Measurements from ENCODE around the gene TIAM2. TPM values are rescaled to one million over a fixed set of nuclear protein-coding genes. Genes with fewer than 3 reads are reported as not detected.

Gene TIAM2
- total RNA-seq, 1 experiment from 2014 or later = 9.1 TPM

GRCh38 chr6:155235087-155235486 lies 240.0 kb downstream of the TIAM2 start:
- ChIA-PET CTCF (no interaction called here), POLR2A (ENCODE audit: low non-redundant PET) (no interaction called here)
- TF ChIP-seq, protein P1, sequence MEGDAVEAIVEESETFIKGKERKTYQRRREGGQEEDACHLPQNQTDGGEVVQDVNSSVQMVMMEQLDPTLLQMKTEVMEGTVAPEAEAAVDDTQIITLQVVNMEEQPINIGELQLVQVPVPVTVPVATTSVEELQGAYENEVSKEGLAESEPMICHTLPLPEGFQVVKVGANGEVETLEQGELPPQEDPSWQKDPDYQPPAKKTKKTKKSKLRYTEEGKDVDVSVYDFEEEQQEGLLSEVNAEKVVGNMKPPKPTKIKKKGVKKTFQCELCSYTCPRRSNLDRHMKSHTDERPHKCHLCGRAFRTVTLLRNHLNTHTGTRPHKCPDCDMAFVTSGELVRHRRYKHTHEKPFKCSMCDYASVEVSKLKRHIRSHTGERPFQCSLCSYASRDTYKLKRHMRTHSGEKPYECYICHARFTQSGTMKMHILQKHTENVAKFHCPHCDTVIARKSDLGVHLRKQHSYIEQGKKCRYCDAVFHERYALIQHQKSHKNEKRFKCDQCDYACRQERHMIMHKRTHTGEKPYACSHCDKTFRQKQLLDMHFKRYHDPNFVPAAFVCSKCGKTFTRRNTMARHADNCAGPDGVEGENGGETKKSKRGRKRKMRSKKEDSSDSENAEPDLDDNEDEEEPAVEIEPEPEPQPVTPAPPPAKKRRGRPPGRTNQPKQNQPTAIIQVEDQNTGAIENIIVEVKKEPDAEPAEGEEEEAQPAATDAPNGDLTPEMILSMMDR (conservative IDR thresholded peaks at IDR 0.05; ENCODE audit: low read depth, low read length) = no peak
- TF ChIP-seq EZH2 (IDR thresholded peaks at IDR 0.05; ENCODE audit: borderline replicate concordance, low read depth, low read length, poor library complexity, severe bottlenecking) = no peak
- Histone ChIP-seq H3K27ac (ENCODE audit: low read depth, low read length, poor library complexity, severe bottlenecking) (no peak overlapping the region), H3K27me3 (replicated peaks; ENCODE audit: insufficient read depth, low read depth, low read length, poor library complexity) (no peaks in the 10 kb centered on the region), H3K4me3 (ENCODE audit: low read depth, low read length, poor library complexity, severe bottlenecking) (no peak overlapping the region), H3K36me3 (ENCODE audit: insufficient read depth, low read length, poor library complexity, severe bottlenecking) (no peaks in the 10 kb centered on the region), H3K9me3 (ENCODE audit: low read depth, low read length, poor library complexity, severe bottlenecking) (no peaks in the 10 kb centered on the region), H3K4me1 (ENCODE audit: insufficient read depth, low read length, poor library complexity, severe bottlenecking) (no peaks in the 10 kb centered on the region)
- intact Hi-C loops (cut with micrococcal nuclease; ENCODE audit: unreplicated experiment) = no loop called here
- BruUV-seq (replicated peaks) = no TSS peak
- no peak for DNase-seq (ENCODE audit: low spot score)

GRCh38 chr6:155237613-155238012 lies 242.5 kb downstream of the TIAM2 start:
- ChIA-PET CTCF (no interaction called here), POLR2A (ENCODE audit: low non-redundant PET) (no interaction called here)
- Histone ChIP-seq H3K27ac (ENCODE audit: low read depth, low read length, poor library complexity, severe bottlenecking) (no peak overlapping the region), H3K4me1 (ENCODE audit: insufficient read depth, low read length, poor library complexity, severe bottlenecking) (no peaks in the 10 kb centered on the region), H3K9me3 (ENCODE audit: low read depth, low read length, poor library complexity, severe bottlenecking) (no peaks in the 10 kb centered on the region), H3K4me3 (ENCODE audit: low read depth, low read length, poor library complexity, severe bottlenecking) (no peak overlapping the region), H3K36me3 (ENCODE audit: insufficient read depth, low read length, poor library complexity, severe bottlenecking) (no peaks in the 10 kb centered on the region), H3K27me3 (replicated peaks; ENCODE audit: insufficient read depth, low read depth, low read length, poor library complexity) (no peaks in the 10 kb centered on the region)
- TF ChIP-seq, protein P1 (conservative IDR thresholded peaks at IDR 0.05; ENCODE audit: low read depth, low read length) = no peak
- no peak for TF ChIP-seq EZH2 (IDR thresholded peaks at IDR 0.05; ENCODE audit: borderline replicate concordance, low read depth, low read length, poor library complexity, severe bottlenecking)
- intact Hi-C loops (cut with micrococcal nuclease; ENCODE audit: unreplicated experiment) = no loop called here
- no TSS peak for BruUV-seq (replicated peaks)
- no peak for DNase-seq (ENCODE audit: low spot score)

DNA sequence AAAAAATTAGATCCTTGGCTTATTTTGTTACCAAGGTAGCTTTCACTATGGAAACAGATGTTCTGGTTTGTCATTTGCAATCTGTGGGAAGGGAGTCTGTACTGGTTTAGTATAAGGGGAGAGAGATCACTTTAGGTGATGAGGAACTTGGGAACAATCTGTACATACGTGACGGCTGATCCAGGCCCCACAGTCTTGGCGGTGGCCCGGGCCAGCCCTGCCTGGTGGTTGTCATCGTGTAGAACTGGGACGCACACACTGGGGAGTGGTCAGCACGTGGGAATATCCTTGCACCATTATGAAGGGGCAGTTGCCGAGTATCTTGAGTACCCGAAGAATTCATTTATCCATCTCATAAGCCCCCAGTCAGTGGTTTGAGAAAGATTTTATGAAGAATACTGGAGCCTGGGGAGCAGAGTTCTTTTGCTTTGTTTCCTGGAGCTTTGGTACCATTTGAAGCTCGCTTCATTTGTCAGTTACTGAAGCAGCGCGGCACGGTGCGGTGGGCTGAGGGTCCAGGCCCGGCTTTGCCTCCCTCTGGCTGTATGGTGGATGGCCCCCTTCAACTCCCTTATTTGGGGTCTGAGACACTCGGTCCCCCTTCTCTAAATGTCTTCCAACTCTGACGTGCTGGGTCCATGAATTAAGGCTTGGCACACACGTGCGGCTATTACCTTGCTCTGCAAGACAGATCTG lies 245.9 kb downstream of the TIAM2 start:
- DNase-seq (ENCODE audit: low spot score) = no peak
- Histone ChIP-seq H3K9me3 (ENCODE audit: low read depth, low read length, poor library complexity, severe bottlenecking) (no peaks in the 10 kb centered on the region), H3K36me3 (ENCODE audit: insufficient read depth, low read length, poor library complexity, severe bottlenecking) (no peaks in the 10 kb centered on the region), H3K27ac (ENCODE audit: low read depth, low read length, poor library complexity, severe bottlenecking) (no peak overlapping the region), H3K4me3 (ENCODE audit: low read depth, low read length, poor library complexity, severe bottlenecking) (no peak overlapping the region), H3K4me1 (ENCODE audit: insufficient read depth, low read length, poor library complexity, severe bottlenecking) (no peaks in the 10 kb centered on the region), H3K27me3 (replicated peaks; ENCODE audit: insufficient read depth, low read depth, low read length, poor library complexity) (no peaks in the 10 kb centered on the region)
- BruUV-seq (replicated peaks) = no TSS peak
- ChIA-PET CTCF (no interaction called here), POLR2A (ENCODE audit: low non-redundant PET) (no interaction called here)
- TF ChIP-seq, protein P1 (conservative IDR thresholded peaks at IDR 0.05; ENCODE audit: low read depth, low read length) = no peak
- TF ChIP-seq EZH2 (IDR thresholded peaks at IDR 0.05; ENCODE audit: borderline replicate concordance, low read depth, low read length, poor library complexity, severe bottlenecking) = no peak
- intact Hi-C loops (cut with micrococcal nuclease; ENCODE audit: unreplicated experiment) = loop anchor here (10.0 kb wide), 1 partner anchor 566 kb away; no protein-coding TSS in a partner anchor

All from A673 (cell line).